SU-DHL-6 (cell line): ENCODE measurements around the gene PORCN.

Experiments used
- H2AFZ ChIP-seq: fragments of 200-600 bp; sonication (generic); 2 replicates; pipeline ENCODE4 v1.6.1; 2014; ENCODE audit warnings: low read depth, mild to moderate bottlenecking, moderate library complexity, mixed read lengths, antibody characterized with exemption, low read length; ENCODE audit not compliant: severe bottlenecking
- H3F3A ChIP-seq: fragments of 200-600 bp; shearing (Covaris generic); 2 replicates; pipeline ENCODE4 v1.6.0; 2016; ENCODE audit warnings: antibody characterized with exemption, mild to moderate bottlenecking; ENCODE audit not compliant: insufficient read depth
- H3K27ac ChIP-seq: fragments of 200-600 bp; sonication (generic); 2 replicates; pipeline ENCODE4 v1.5.1; 2016; ENCODE audit warnings: low read depth, mild to moderate bottlenecking, low read length, moderate library complexity, mixed read lengths
- H3K27me3 ChIP-seq: fragments of 200-600 bp; sonication (generic), shearing (Covaris generic); 2 replicates; pipeline ENCODE4 v1.6.0; 2014; ENCODE audit warnings: mild to moderate bottlenecking, low read length
- H3K36me3 ChIP-seq: fragments of 200-600 bp; sonication (generic); 2 replicates; pipeline ENCODE4 v1.6.1; 2014; ENCODE audit warnings: mild to moderate bottlenecking, low read length, mixed read lengths
- H3K4me2 ChIP-seq: fragments of 300-600, 200-600 bp; shearing (Covaris generic), sonication (generic); 2 replicates; pipeline ENCODE4 v1.6.0; 2014; ENCODE audit warnings: low read length, low read depth, mild to moderate bottlenecking; ENCODE audit not compliant: poor library complexity, severe bottlenecking
- H3K4me3 ChIP-seq: fragments of 200-600 bp; sonication (generic); 2 replicates; pipeline ENCODE4 v1.5.1; 2014; ENCODE audit warnings: antibody characterized with exemption, low read length, mild to moderate bottlenecking, mixed read lengths; ENCODE audit not compliant: insufficient read depth, poor library complexity, severe bottlenecking
- H3K79me2 ChIP-seq: fragments of 200-600 bp; sonication (generic); 2 replicates; pipeline ENCODE4 v1.6.1; 2014; ENCODE audit warnings: mild to moderate bottlenecking, low read length, moderate library complexity; ENCODE audit not compliant: insufficient read depth
- H3K9ac ChIP-seq: fragments of 200-600 bp; sonication (generic); 2 replicates; pipeline ENCODE4 v1.7.0; 2014; ENCODE audit warnings: mild to moderate bottlenecking, low read length
- H3K9me2 ChIP-seq: fragments of 200-600 bp; sonication (generic); replicated peaks from 2 replicates; pipeline ENCODE4 v1.6.1; 2014; ENCODE audit warnings: low read length; ENCODE audit not compliant: insufficient read depth
- H3K9me3 ChIP-seq: fragments of 200-600 bp; sonication (generic); 2 replicates; pipeline ENCODE4 v1.6.1; 2014; ENCODE audit warnings: low read length, mixed read lengths; ENCODE audit not compliant: insufficient read depth
- H4K20me1 ChIP-seq: fragments of 200-600 bp; sonication (generic); 2 replicates; pipeline ENCODE4 v1.6.1; 2014; ENCODE audit warnings: low read depth, mild to moderate bottlenecking, antibody characterized with exemption, low read length, moderate library complexity, mixed read lengths
- EZH2phosphoT487 ChIP-seq: fragments of 200-600 bp; sonication (generic), shearing (Covaris generic); conservative IDR thresholded peaks from 2 replicates; pipeline ENCODE4 v1.6.1; 2018; ENCODE audit warnings: mild to moderate bottlenecking, antibody characterized with exemption, low read length, moderate library complexity, mixed read lengths
- TF ChIP-seq, protein P1 (sequence below): fragments of 200-600 bp; sonication (generic); IDR thresholded peaks from one replicate; pipeline ENCODE4 v1.5.1; 2017; ENCODE audit warnings: antibody characterized with exemption, mild to moderate bottlenecking, low read length, moderate library complexity; ENCODE audit not compliant: insufficient read depth, poor library complexity, severe bottlenecking

Gene PORCN

DNA sequence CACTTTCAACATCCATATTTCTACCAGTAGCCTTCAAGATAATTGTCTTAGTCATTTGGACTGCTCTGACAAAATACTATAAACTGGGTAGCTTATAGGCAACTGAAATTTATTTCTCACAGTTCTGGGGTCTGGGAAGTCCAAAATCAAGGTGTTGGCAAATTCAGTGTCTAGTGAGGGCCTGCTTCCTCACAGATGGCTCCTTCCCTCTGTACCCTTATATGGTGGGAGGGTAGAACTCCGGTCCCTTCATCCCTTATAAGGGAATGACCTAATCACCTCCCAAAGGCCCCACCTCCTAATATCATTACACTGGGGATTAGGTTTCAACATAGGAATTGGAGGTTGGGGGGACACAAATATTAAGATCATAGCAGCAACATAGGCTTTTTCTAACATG, 23.4 kb downstream of the PORCN start:
- Histone ChIP-seq H3K79me2 (no peaks in the 10 kb centered on the region), H2AFZ (no peak overlapping the region), H3K27me3 (no peaks in the 10 kb centered on the region), H3K9me2 (no peaks in the 10 kb centered on the region), H3F3A (0 out of 2 replicates have a peak, but pooled peaks cover 3% of the 10 kb centered on the region), H4K20me1 (no peaks in the 10 kb centered on the region), H3K4me3 (no peak overlapping the region), H3K9ac (no peak overlapping the region), H3K4me2 (no peak overlapping the region), H3K36me3 (no peaks in the 10 kb centered on the region), H3K9me3 (no peaks in the 10 kb centered on the region), H3K27ac (no peak overlapping the region)
- TF ChIP-seq, protein P1, sequence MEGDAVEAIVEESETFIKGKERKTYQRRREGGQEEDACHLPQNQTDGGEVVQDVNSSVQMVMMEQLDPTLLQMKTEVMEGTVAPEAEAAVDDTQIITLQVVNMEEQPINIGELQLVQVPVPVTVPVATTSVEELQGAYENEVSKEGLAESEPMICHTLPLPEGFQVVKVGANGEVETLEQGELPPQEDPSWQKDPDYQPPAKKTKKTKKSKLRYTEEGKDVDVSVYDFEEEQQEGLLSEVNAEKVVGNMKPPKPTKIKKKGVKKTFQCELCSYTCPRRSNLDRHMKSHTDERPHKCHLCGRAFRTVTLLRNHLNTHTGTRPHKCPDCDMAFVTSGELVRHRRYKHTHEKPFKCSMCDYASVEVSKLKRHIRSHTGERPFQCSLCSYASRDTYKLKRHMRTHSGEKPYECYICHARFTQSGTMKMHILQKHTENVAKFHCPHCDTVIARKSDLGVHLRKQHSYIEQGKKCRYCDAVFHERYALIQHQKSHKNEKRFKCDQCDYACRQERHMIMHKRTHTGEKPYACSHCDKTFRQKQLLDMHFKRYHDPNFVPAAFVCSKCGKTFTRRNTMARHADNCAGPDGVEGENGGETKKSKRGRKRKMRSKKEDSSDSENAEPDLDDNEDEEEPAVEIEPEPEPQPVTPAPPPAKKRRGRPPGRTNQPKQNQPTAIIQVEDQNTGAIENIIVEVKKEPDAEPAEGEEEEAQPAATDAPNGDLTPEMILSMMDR: no peak

DNA sequence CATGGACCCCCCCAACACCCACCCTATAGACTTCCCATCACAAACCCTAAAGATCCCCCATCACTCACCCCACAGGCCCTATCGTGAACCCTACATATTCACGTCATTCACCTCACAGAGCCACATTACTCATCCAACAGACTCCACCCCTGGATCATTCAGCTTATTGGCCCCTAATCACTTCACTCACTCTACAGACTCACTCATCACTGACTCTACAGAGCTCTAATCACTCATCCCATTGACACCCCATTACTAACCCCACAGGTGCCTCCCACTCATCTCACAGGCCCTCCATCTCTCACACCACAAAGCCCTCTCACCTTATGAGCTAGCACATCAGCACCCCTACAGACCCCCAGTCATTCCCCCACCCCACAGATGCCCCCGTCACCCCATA, 24.4 kb downstream of the PORCN start:
- H2AFZ ChIP-seq: no peak overlapping the region
- H3K27me3 ChIP-seq: no peaks in the 10 kb centered on the region
- H3K79me2 ChIP-seq: no peaks in the 10 kb centered on the region
- H3K4me3 ChIP-seq: no peak overlapping the region
- H3F3A ChIP-seq: 0 out of 2 replicates have a peak, but pooled peaks cover 3% of the 10 kb centered on the region
- H3K36me3 ChIP-seq: no peaks in the 10 kb centered on the region
- no peaks in the 10 kb centered on the region for H4K20me1 ChIP-seq
- H3K9me2 ChIP-seq: no peaks in the 10 kb centered on the region
- H3K9ac ChIP-seq: no peak overlapping the region
- TF ChIP-seq, protein P1: no peak
- no peak for TF ChIP-seq EZH2phosphoT487
- H3K4me2 ChIP-seq: no peak overlapping the region
- H3K9me3 ChIP-seq: no peaks in the 10 kb centered on the region
- no peak overlapping the region for H3K27ac ChIP-seq

DNA sequence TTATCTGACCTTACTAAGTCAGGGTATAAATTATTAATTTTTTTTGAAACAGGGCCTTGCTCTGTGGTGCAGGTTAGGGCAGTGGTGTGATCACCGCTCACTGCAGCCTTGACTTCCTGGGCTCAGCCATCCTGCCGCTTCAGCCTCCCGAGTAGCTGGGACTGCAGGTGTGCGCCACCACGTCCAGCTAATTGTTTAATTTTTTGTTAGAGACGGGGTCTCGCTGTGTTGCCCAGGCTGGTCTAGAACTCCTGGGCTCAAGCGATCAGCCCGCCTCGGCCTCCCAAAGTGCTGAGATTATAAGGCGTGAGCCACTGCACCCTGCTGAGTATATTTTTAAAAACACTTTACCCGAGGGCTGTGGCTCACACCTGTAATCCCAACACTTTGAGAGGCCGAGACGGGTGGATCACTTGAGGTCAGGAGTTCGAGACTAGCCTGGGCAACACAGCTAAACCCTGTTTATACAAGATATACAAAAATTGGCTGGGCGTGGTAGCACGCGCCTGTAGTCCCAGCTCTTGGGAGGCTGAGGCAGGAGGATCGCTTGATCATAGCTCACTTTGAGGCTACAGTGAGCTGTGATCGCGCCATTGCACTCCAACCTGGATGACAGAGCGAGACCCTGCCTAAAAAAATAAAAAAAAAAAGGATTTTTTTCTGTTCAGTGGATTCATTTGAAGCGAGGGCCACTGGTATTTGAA, 30.0 kb downstream of the PORCN start:
- H3K36me3 ChIP-seq: no peaks in the 10 kb centered on the region
- peak overlapping the region; percentile 41 for H3K4me2 ChIP-seq
- H3K9me3 ChIP-seq: no peaks in the 10 kb centered on the region
- no peak overlapping the region for H3K9ac ChIP-seq
- H3K79me2 ChIP-seq: peaks cover 12% of the 10 kb centered on the region
- peak overlapping the region; percentile 32 for H2AFZ ChIP-seq
- peaks cover 5% of the 10 kb centered on the region; the same call in 1 of the 2 replicates for H3F3A ChIP-seq
- no peaks in the 10 kb centered on the region for H3K27me3 ChIP-seq
- H3K27ac ChIP-seq: no peak overlapping the region
- no peaks in the 10 kb centered on the region for H4K20me1 ChIP-seq
- no peak for TF ChIP-seq EZH2phosphoT487
- TF ChIP-seq, protein P1: no peak
- peak overlapping the region; percentile 20 for H3K4me3 ChIP-seq
- no peaks in the 10 kb centered on the region for H3K9me2 ChIP-seq
